GM23338 (cell line): ENCODE measurements around the gene CLRN2. TPM values are rescaled to one million over a fixed set of nuclear protein-coding genes. Genes with fewer than 3 reads are reported as not detected.

Experiments used
- CREB1 ChIP-seq: fragments of 250-450 bp; sonication (Bioruptor Pico); IDR thresholded peaks from 2 replicates; pipeline ENCODE4 v1.5.0; 2020; ENCODE audit warnings: low read depth, mild to moderate bottlenecking, moderate library complexity
- EZH2 ChIP-seq: fragments of 200-600 bp; sonication (generic); IDR thresholded peaks from one replicate; pipeline ENCODE4 v1.8.0; 2017; ENCODE audit warnings: antibody characterized with exemption, mild to moderate bottlenecking, low read depth; ENCODE audit not compliant: unreplicated experiment
- EZH2phosphoT487 ChIP-seq: fragments of 200-600 bp; sonication (generic); IDR thresholded peaks from one replicate; pipeline ENCODE4 v1.8.1; 2018; ENCODE audit warnings: antibody characterized with exemption; ENCODE audit not compliant: unreplicated experiment
- JUNB ChIP-seq: IDR thresholded peaks from one replicate; pipeline ENCODE4 v1.6.1; 2016; ENCODE audit warnings: antibody characterized with exemption; ENCODE audit not compliant: unreplicated experiment
- NANOG ChIP-seq: IDR thresholded peaks from 2 replicates; pipeline ENCODE4 v1.6.1; 2016; ENCODE audit warnings: antibody characterized with exemption, borderline replicate concordance
- POLR2AphosphoS5 ChIP-seq: IDR thresholded peaks from 2 replicates; pipeline ENCODE4 v1.6.1; 2016; ENCODE audit warnings: antibody characterized with exemption, low read depth
- ZNF114 ChIP-seq: fragments of 250-450 bp; sonication (Bioruptor Pico); IDR thresholded peaks from 2 replicates; pipeline ENCODE4 v1.5.0; 2020; ENCODE audit warnings: mild to moderate bottlenecking, moderate library complexity
- ZNF331 ChIP-seq: fragments of 250-450 bp; sonication (Bioruptor Pico); IDR thresholded peaks from 2 replicates; pipeline ENCODE4 v1.5.0; 2020; ENCODE audit warnings: low read depth, mild to moderate bottlenecking, moderate library complexity
- polyA plus RNA-seq: library from polyadenylated mRNA; unstranded; fragments of >200 nt; fragmentation: Nextera tagmentation; extraction: Ambion mirVana; gene quantifications from 2 replicates; pipeline ENCODE4 v1.2.1, GENCODE V29; 2016
- total RNA-seq: library from RNA; depleted of rRNA; stranded (reverse); fragments of >200 nt; shearing (Covaris generic); gene quantifications from 2 replicates; pipeline ENCODE4 v1.2.3, GENCODE V29; 2014
- TF ChIP-seq, protein P1 (sequence below), 2 experiments: fragments of 200-600 bp in 1 of 2; sonication (generic) in 1 of 2; conservative IDR thresholded peaks; 2 replicates each; pipeline versions ENCODE4 v1.5.1 to v1.6.1; 2016 to 2017; ENCODE audit warnings: antibody characterized with exemption in 2 of 2, low read depth in 2 of 2, mild to moderate bottlenecking in 2 of 2, moderate library complexity in 1 of 2
- TF ChIP-seq, protein P2 (sequence below): IDR thresholded peaks from 2 replicates; pipeline ENCODE4 v1.6.1; 2016; ENCODE audit warnings: antibody characterized with exemption
- TF ChIP-seq, protein P3 (sequence below): IDR thresholded peaks from one replicate; pipeline ENCODE4 v1.6.1; 2018; ENCODE audit warnings: antibody characterized with exemption; ENCODE audit not compliant: unreplicated experiment

Gene CLRN2
- total and polyA plus RNA-seq, 2 experiments from 2014 or later, result not detected

DNA sequence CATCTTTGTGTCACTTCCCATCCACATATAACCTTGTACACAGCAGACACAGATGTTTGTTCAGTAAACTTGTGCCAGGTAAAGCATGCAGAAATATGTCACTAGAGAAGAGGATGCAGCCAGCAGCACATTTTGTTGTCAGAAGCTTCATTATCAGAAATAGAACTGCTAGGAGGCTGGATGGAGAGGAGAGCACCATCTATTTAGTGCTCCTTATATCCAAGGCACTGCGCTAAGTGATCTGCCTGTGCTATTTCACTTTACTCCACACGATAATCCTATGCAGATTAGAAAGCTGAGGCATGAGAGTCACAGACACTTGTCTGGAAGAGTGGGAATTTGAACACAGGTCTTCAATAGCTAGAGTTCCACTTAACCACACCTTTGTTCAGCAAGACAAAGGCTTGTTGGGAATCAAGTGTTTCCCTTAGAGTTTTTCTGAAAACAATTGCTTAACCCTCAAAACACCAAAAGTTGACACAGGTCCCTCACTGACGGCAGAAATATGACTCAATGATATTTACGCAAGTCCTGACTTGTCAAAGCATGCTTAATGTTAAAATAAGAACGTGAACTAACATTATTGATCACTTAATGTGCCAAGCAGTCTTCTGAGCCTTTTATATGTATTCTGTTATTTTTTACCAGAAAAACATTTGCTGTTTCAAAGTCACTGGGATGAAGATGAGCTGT is 1.8 kb upstream of the CLRN2 start (continued):
- TF ChIP-seq, protein P1, sequence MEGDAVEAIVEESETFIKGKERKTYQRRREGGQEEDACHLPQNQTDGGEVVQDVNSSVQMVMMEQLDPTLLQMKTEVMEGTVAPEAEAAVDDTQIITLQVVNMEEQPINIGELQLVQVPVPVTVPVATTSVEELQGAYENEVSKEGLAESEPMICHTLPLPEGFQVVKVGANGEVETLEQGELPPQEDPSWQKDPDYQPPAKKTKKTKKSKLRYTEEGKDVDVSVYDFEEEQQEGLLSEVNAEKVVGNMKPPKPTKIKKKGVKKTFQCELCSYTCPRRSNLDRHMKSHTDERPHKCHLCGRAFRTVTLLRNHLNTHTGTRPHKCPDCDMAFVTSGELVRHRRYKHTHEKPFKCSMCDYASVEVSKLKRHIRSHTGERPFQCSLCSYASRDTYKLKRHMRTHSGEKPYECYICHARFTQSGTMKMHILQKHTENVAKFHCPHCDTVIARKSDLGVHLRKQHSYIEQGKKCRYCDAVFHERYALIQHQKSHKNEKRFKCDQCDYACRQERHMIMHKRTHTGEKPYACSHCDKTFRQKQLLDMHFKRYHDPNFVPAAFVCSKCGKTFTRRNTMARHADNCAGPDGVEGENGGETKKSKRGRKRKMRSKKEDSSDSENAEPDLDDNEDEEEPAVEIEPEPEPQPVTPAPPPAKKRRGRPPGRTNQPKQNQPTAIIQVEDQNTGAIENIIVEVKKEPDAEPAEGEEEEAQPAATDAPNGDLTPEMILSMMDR (conservative IDR thresholded peaks at IDR 0.05; ENCODE audit: low read depth in 2 of 2), result no peak
- TF ChIP-seq, protein P2, sequence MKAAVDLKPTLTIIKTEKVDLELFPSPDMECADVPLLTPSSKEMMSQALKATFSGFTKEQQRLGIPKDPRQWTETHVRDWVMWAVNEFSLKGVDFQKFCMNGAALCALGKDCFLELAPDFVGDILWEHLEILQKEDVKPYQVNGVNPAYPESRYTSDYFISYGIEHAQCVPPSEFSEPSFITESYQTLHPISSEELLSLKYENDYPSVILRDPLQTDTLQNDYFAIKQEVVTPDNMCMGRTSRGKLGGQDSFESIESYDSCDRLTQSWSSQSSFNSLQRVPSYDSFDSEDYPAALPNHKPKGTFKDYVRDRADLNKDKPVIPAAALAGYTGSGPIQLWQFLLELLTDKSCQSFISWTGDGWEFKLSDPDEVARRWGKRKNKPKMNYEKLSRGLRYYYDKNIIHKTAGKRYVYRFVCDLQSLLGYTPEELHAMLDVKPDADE, result no peak
- no peak for TF ChIP-seq CREB1 (CRISPR knock-in tag)
- TF ChIP-seq EZH2, result no peak
- no peak for TF ChIP-seq ZNF114 (CRISPR knock-in tag)
- no peak for TF ChIP-seq POLR2AphosphoS5
- no peak for TF ChIP-seq NANOG
- no peak for TF ChIP-seq JUNB
- TF ChIP-seq ZNF331 (CRISPR knock-in tag), result no peak
- TF ChIP-seq, protein P3, sequence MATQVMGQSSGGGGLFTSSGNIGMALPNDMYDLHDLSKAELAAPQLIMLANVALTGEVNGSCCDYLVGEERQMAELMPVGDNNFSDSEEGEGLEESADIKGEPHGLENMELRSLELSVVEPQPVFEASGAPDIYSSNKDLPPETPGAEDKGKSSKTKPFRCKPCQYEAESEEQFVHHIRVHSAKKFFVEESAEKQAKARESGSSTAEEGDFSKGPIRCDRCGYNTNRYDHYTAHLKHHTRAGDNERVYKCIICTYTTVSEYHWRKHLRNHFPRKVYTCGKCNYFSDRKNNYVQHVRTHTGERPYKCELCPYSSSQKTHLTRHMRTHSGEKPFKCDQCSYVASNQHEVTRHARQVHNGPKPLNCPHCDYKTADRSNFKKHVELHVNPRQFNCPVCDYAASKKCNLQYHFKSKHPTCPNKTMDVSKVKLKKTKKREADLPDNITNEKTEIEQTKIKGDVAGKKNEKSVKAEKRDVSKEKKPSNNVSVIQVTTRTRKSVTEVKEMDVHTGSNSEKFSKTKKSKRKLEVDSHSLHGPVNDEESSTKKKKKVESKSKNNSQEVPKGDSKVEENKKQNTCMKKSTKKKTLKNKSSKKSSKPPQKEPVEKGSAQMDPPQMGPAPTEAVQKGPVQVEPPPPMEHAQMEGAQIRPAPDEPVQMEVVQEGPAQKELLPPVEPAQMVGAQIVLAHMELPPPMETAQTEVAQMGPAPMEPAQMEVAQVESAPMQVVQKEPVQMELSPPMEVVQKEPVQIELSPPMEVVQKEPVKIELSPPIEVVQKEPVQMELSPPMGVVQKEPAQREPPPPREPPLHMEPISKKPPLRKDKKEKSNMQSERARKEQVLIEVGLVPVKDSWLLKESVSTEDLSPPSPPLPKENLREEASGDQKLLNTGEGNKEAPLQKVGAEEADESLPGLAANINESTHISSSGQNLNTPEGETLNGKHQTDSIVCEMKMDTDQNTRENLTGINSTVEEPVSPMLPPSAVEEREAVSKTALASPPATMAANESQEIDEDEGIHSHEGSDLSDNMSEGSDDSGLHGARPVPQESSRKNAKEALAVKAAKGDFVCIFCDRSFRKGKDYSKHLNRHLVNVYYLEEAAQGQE, result no peak
- TF ChIP-seq EZH2phosphoT487, result no peak
